Amniotic epithelial cell (primary cell): ENCODE measurements around the gene PIP4K2C.
"Not testable (repeated sequence)": the region's sequence is repeated elsewhere in the genome, so short reads cannot be mapped to it uniquely, and the experiment has no call there.

Experiments used
- DNase-seq: peaks from one replicate; pipeline ENCODE4 v3.0.0-alpha.2; 2010; ENCODE audit warnings: low read depth

The PIP4K2C gene

GRCh38 chr12:57560516-57560915 lies 30.5 kb upstream of the PIP4K2C start:
- DNase-seq = no peak

GRCh38 chr12:57561117-57561516 lies 29.9 kb upstream of the PIP4K2C start:
- peak; percentile 51 for DNase-seq

GRCh38 chr12:57563358-57563757 lies 27.6 kb upstream of the PIP4K2C start:
- no peak for DNase-seq

GRCh38 chr12:57564178-57564740 lies 26.7 kb upstream of the PIP4K2C start:
- DNase-seq = no peak

- no peak for DNase-seq
Observed at GRCh38 chr12:57568838-57569237, 22.2 kb upstream of the PIP4K2C start.

- no peak for DNase-seq
Observed at GRCh38 chr12:57569858-57570257, 21.1 kb upstream of the PIP4K2C start.

- DNase-seq = not testable (repeated sequence)
Observed at GRCh38 chr12:57570438-57570837, 20.6 kb upstream of the PIP4K2C start.

GRCh38 chr12:57571926-57572762 lies 18.8 kb upstream of the PIP4K2C start:
- DNase-seq = no peak

GRCh38 chr12:57574795-57575194 lies 16.2 kb upstream of the PIP4K2C start:
- no peak for DNase-seq

- DNase-seq = no peak
Observed at GRCh38 chr12:57575771-57576612, 15.0 kb upstream of the PIP4K2C start.

GRCh38 chr12:57576613-57577160 lies 14.3 kb upstream of the PIP4K2C start:
- DNase-seq = no peak

GRCh38 chr12:57577981-57578758 lies 12.8 kb upstream of the PIP4K2C start:
- DNase-seq = no peak

- DNase-seq = no peak
Observed at GRCh38 chr12:57579011-57579410, 12.0 kb upstream of the PIP4K2C start.

- DNase-seq = no peak
Observed at GRCh38 chr12:57579677-57580465, 11.1 kb upstream of the PIP4K2C start.

GRCh38 chr12:57580466-57580795 lies 10.6 kb upstream of the PIP4K2C start:
- no peak for DNase-seq

GRCh38 chr12:57581802-57582201 lies 9.2 kb upstream of the PIP4K2C start:
- DNase-seq = no peak

- DNase-seq = no peak
Observed at GRCh38 chr12:57582440-57582839, 8.6 kb upstream of the PIP4K2C start.

GRCh38 chr12:57583008-57583831 lies 7.8 kb upstream of the PIP4K2C start:
- DNase-seq = peak; percentile 74

- no peak for DNase-seq
Observed at GRCh38 chr12:57584050-57584449, 6.9 kb upstream of the PIP4K2C start.

GRCh38 chr12:57584690-57585089 lies 6.3 kb upstream of the PIP4K2C start:
- DNase-seq = no peak
